ENCODE results near the gene PEX14.

DNA sequence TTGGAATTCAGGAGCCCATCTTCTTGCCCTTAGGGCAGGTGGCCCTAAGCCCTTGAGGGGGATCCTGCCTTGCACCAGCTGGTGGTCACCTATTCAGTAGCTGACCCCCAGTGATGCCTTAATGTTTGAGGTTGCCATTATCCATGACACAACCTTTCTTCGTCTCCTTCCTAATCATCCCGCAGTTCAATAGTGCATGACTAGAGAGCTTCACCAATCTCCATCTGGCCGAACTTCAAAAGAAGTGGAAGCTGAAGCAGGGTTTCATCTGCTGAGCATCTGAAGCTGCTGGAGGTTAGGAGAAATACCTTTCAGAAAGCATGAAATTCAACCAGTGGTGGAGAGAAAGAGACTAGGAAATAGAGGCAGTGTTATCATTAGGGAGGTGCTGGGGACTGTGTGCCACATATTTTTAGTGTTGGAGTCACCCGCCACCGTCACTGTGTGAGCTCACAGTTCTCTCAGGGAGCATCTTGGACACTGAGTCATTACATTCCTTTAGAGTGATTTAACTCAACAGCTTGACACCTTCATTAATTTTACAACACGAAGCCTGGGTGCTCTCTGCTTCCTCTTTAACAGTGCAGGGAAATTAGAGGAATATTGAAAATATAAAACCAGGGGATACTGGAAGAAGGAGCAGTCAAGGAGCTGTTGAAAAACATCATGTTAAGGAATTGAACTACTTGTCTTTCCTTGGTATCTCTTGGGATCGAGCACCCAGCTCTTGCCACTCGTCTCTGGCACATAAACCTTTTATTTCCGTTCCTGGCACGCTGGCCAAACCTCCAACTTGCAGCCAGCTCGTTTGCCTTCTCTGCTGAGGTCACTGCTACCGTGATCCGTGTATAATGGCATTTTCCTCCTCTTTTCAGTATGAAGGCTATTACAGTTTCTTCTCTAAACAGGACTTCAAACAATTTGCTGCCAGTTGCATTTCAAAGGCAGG is 53.6 kb downstream of the PEX14 start:
- TF ChIP-seq, protein P1, sequence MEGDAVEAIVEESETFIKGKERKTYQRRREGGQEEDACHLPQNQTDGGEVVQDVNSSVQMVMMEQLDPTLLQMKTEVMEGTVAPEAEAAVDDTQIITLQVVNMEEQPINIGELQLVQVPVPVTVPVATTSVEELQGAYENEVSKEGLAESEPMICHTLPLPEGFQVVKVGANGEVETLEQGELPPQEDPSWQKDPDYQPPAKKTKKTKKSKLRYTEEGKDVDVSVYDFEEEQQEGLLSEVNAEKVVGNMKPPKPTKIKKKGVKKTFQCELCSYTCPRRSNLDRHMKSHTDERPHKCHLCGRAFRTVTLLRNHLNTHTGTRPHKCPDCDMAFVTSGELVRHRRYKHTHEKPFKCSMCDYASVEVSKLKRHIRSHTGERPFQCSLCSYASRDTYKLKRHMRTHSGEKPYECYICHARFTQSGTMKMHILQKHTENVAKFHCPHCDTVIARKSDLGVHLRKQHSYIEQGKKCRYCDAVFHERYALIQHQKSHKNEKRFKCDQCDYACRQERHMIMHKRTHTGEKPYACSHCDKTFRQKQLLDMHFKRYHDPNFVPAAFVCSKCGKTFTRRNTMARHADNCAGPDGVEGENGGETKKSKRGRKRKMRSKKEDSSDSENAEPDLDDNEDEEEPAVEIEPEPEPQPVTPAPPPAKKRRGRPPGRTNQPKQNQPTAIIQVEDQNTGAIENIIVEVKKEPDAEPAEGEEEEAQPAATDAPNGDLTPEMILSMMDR (IDR thresholded peaks at IDR 0.05; ENCODE audit: poor library complexity), result no peak
- TF ChIP-seq EZH2 (IDR thresholded peaks at IDR 0.05; ENCODE audit: borderline replicate concordance), result no peak

Measured in hepatocyte (in vitro differentiated cells).